ENCODE data around the gene AGPAT1. TPM values are rescaled to one million over a fixed set of nuclear protein-coding genes. Genes with fewer than 3 reads are reported as not detected.
"Not testable (repeated sequence)": the region's sequence is repeated elsewhere in the genome, so short reads cannot be mapped to it uniquely, and the experiment has no call there.

The AGPAT1 gene
- total RNA-seq, 1 experiment from 2014 or later: 42.6 TPM

DNA sequence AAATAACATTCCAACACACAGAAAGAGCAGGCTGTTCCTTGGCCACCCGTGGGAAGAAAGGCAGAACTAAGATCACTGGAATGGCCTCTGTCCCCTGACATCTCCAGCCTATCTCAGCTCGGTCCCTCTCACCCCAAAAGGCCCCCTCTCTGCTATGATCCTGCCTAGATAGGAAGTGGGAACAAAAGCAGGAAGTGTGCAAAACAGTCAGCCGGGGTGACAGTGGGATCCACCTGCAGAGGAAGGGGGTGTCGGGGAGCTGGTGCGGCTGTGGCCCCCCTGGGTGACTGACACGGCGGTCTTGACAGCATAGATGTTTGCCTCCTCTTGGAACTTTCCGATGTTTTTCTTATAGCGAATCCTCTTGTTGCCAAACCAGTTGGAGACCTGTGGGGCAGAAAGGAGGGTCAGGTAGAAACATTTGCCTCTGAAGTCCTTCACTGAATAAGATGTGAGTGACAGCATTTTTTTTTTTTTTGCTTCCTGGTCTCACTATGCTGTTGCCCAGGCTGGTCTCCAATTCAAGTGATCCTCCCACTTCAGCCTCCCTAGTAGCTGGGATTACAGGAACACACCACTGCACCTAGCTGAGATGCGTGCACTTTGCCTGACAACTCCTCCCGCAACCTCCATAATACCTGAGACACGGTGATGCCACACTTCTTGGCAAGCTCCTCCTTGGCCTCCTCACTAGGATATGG is 11.3 kb upstream of the AGPAT1 start:
- DNase-seq (ENCODE audit: low read depth): no peak

DNA sequence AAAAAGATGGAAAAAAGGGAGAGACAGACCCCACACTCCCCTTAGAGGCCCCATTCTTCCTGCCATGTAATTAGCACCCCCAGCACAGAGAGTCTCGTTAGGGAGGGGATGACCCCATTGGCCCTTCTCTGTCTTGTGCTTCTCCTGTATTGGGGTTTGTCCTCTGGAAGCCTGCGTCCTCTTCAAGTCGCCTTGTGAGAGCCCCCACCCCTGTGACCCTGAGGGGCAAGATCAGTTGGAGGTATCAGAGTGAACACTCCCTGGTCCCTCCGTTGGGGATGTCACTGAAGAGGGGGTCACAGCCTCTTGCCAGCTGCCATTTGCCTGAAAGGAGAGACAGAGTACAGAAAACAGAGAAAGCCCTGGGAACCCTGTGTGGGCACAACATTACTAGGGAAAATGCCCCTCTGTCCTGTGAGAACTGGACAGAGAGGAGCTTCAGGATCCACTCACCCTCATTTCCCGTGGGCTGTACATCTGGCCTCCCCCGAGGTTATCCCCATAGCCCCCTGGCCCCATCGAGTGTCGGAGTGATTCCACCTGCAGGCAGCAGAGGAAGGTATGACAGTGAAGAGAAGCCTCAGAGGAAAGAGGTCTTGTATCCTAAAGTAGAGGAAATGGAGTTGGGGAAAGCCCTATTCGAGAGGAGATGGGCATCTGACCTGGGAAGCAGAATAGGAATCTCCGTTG is 10.4 kb upstream of the AGPAT1 start:
- not testable (repeated sequence) for DNase-seq (ENCODE audit: low read depth)

DNA sequence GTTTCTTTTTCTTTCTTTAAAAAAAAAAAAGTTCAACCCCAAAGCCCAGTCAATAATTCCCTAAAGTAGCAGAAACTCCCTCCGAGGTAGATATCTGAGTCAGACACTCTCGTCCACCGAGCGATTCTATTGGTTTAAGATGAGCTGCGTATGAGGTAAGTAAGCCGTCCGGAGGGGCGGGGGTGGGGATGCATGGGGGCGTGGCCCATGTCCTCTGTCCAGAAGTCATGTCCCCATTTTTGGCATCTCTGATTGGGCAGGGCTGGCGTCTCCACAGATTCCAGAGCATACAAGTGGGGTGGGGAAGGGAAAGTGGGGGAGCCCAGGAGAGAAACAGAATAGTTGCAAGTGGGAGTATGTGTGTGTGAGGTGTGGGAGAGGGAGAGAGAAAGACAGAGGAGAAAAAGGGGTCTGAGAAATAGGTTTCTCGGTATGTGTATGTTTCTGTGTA is 9.8 kb upstream of the AGPAT1 start:
- DNase-seq (ENCODE audit: low read depth): peak; percentile 86

DNA sequence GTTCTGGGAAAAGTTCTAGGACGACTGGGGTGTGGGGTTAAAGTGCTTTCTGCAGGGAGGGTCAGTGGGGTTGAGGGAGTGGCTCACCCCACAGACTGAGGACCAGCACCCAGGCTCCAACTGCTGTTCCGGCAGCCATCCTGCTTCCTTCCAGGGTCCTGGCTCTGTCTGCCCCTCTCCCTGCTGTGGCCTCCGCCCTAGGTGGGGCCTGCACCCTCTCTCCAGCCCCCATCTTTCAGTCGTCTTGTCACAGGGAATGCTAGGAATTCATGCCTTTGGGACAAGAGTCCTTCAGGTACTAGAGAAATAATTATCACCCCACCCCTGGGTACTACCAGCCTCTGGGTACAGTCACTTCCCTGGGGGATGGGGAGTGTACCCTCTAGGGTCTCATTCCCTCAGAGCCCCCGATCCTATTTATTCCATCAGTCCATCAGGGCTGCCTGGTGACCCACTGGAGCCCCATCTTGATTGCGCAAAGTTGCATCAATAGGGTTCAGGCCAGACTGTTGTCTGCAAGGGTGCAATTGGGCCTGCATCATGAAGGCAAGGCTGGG is 8.3 kb upstream of the AGPAT1 start, which contains the start of gene AGER:
AGER (minus strand) TSS at position 170 of the 557 bp plus-strand sequence; CDS start at position 139, 31 bp downstream.
- no peak for DNase-seq (ENCODE audit: low read depth)

GRCh38 chr6:32183483-32184083 is 7.7 kb upstream of the AGPAT1 start:
- DNase-seq (ENCODE audit: low read depth): no peak

DNA sequence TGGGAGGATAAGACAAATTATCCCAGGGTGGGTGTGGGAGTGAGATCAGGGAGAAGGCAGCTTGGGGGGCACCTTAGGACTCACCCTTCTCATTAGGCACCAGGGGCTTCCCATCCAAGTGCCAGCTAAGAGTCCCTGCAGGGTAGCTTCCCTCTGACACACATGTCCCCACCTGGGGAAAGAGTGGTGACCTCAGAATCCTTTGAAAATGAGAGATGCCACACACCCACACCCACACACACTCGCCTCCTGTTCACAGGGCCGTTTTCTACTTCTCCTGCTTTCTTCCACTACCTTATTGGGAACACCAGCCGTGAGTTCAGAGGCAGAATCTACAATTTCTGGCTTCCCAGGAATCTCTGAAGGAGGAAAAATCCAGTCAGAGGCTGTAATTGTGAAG is 7.1 kb upstream of the AGPAT1 start:
- DNase-seq (ENCODE audit: low read depth): no peak

DNA sequence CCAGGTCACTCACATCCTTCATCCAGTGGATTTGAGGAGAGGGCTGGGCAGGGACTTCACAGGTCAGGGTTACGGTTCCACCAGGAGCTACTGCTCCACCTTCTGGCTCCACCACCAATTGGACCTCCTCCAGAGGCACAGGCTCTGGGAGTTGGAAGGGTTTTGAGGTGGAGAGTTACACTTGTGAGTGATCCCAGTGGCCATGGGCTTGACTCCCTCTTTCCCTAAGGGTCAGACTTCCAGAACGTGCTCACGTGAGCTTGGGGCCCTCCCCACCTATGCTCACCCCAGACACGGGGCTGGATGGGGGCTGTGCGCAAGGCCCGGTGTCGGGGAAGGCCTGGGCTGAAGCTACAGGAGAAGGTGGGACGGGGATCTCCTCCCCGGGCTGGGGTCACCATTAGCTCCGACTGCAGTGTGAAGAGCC is 6.7 kb upstream of the AGPAT1 start:
- DNase-seq (ENCODE audit: low read depth): no peak

DNA sequence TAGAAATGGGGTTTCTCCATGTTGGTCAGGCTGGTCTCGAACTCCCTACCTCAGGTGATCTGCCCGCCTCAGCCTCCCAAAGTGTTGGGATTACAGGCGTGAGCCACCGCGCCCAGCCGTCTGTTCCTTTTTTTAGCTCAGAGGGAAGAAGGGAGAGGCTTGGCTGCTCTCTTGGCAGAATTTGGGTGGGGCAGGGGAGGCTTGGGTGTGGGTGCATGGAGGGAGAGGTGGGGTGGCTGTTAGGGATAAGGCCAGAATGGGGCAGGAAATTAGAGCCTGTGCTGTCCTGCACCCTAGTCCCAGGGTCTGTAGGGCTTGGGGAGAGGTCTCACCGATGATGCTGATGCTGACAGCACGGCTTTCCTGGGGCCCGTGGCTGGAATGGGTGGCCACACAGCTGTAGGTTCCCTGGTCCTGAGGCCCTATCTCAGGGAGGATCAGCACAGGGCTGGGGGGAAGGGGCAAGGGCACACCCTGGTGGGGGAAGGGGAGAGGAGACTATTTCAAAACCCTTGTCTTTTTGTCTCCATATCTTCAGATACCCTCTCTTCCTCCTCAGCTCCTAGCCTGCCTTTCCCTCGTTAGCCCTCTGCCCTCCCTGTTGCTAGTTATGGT is 6.1 kb upstream of the AGPAT1 start:
- DNase-seq (ENCODE audit: low read depth): no peak

DNA sequence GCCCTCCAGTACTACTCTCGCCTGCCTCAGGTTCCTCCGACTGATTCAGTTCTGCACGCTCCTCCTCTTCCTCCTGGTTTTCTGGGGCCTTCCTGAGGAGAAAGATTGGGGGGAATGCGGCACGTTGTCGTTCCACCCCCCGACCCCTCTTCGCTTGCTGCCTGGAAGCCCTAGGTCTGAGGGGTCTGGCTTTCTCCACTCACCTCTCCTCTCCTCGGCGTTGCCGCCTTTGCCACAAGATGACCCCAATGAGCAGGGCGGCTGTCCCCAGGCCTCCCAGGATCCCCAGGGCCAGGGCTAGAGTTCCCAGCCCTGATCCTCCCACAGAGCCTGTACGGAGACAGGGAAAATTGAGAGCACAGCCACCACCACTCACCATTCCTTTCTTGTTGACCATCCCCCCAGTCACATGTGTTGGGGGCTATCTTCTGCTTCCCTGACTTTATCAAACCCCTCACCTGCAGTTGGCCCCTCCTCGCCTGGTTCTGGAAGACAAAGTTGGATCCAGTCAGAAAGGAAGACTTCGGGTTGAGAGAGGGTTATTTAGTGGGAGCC is 5.3 kb upstream of the AGPAT1 start:
- no peak for DNase-seq (ENCODE audit: low read depth)

DNA sequence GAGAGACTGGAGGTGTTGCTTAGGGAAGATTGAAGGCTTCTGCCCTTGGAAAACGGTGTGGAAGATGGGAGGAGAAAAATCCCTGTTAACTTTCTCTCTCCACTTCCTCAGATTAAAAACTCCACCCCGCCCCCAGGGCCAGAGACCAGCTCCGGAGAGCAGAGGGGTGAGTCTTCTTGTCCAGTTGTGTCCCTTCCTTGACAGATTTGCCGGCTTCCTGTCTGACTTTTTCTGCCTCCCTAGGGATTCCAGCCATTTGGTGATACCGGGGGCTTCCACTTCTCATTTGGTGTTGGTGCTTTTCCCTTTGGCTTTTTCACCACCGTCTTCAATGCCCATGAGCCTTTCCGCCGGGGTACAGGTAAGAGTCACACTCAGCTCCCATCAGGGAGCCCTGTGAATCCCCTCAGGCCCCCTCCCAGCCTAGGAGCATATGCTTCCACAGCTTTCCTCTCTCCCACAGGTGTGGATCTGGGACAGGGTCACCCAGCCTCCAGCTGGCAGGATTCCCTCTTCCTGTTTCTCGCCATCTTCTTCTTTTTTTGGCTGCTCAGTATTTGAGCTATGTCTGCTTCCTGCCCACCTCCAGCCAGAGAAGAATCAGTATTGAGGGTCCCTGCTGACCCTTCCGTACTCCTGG is 4.0 kb upstream of the AGPAT1 start:
- no peak for DNase-seq (ENCODE audit: low read depth)

GRCh38 chr6:32178547-32179440 is 2.9 kb upstream of the AGPAT1 start:
- no peak for DNase-seq (ENCODE audit: low read depth)

- peak; percentile 100 for DNase-seq (ENCODE audit: low read depth)
Observed at GRCh38 chr6:32177788-32178546, 2.1 kb upstream of the AGPAT1 start, which contains the start of gene RNF5. RNF5 (plus strand) TSS chr6:32178405; CDS start chr6:32178512, 107 bp downstream.

GRCh38 chr6:32177183-32177787 is 1.4 kb upstream of the AGPAT1 start:
- peak; percentile 63 for DNase-seq (ENCODE audit: low read depth)

DNA sequence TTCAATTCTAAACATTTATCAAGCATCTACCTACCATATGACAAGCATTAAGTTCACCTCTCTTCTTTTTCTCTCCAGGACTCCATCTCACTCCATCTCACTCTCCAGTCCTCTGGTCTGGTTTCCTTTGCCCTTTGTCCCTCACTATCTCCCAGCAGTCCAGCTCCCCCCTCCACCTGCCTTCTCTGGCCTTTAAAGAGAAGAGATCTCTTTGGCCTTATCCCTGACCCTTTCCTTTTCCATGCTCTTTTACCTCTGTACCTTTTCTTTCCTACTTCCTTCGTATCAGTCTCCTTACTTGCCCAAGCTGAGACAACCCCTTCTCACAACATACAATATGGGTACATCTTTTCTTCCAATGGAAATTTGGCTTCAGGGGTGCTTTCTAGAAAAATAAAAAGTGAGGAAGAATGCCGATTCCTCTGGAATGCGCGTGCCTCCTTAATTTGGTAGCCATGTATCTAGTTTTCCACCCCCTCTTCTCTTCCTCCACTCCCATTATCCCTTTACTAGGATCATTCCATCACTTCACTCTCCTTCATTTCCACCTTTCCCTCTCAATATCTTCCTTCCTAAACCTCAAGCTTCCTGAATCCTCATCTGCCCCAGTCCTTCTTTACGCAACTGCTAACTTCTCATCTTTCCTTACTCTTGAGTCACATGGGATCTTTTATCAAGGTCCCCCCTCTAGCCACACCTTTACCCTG is 745 bp upstream of the AGPAT1 start:
- peak; percentile 61 for DNase-seq (ENCODE audit: low read depth)

DNA sequence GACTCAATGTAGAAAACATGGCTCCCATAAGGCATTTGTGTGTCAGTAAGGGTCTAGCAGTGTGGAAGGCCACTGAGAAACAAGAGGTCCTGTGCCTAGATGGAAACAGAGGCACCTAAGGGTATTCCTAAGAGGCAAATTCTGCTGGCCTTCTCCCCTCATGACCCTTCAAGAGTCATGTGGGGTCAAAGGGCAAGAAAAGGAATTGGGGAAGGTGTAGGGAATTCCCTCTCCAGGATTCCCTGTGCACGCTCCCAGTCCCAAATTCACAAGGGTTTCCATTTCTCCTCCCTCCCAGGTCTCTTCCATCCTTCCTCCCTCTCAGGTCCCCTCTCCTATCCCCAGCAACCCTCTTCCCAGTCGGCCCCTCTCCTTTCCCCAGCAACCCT is 568 bp downstream of the AGPAT1 start:
- no peak for DNase-seq (ENCODE audit: low read depth)

- DNase-seq (ENCODE audit: low read depth): no peak
Observed at GRCh38 chr6:32174416-32174815, 1.5 kb downstream of the AGPAT1 start.

DNA sequence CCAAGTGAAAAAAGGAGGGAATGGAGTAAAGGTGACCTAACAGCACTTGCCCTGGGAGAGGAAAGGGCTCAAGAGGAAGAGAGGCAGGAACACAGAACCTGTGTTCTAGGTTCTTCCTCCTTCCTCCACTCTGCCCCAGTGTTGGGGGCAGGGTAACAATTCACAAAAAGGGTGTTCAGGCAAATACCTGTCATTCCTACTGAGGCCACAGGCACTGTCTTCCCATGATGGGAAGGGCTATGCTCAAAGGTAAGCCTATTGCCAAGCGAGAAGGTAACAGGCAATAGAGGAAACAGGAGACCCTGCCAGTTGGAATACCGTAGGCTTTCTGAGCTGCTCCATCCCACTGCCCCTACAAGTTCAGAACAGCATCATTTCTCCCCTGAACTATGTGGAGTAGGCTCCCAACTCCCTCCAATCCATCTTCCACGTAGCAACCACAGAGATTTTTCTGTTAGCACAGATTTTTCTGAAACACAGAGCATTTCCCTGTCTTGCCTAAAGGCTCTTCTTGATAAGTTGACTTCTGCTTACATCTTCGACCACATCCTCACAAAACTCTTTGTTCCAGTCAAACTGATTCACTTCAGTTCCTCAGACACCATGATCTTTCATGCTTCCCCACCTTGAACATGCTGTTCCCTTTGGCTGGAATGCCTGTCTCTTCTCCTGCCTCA is 2.7 kb downstream of the AGPAT1 start:
- DNase-seq (ENCODE audit: low read depth): no peak

DNA sequence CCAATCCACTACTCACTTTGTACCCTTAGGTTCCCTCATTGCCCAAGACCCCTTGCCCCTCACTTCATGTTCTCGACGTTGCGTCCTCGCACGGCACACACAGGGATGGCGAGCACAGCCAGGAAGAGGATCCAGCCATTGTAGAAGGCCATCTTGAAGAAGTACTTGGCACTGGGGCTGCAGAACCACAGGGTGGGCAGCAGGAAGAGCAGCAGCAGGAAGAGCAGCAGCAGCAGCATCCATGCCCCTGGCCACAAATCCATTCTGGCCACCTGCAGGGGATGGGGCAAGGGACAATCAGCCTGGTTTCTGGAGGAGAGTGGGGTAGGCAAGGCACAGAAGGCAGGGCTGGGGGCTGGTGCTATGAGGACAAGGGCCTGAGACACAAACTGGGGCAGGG is 4.7 kb downstream of the AGPAT1 start:
- no peak for DNase-seq (ENCODE audit: low read depth)
